ENCODE data around the gene ARID1B.

ARID1B gene

GRCh38 chr6:157168471-157168870, 391.3 kb downstream of the ARID1B start:
- TF ChIP-seq CTCF (IDR thresholded peaks at IDR 0.05; ENCODE audit: control insufficient read depth, insufficient read depth, low read depth, low read length, missing control alignments), result no peak
- H3K4me3 ChIP-seq (ENCODE audit: control insufficient read depth, low read depth, low read length), result no peak overlapping the region
- no peak for DNase-seq (ENCODE audit: low read depth)

GRCh38 chr6:157169226-157169625, 392.0 kb downstream of the ARID1B start:
- no peak for DNase-seq (ENCODE audit: low read depth)
- no peak overlapping the region for H3K4me3 ChIP-seq (ENCODE audit: control insufficient read depth, low read depth, low read length)
- no peak for TF ChIP-seq CTCF (IDR thresholded peaks at IDR 0.05; ENCODE audit: control insufficient read depth, insufficient read depth, low read depth, low read length, missing control alignments)

GRCh38 chr6:157169656-157170055, 392.5 kb downstream of the ARID1B start:
- H3K4me3 ChIP-seq (ENCODE audit: control insufficient read depth, low read depth, low read length), result no peak overlapping the region
- DNase-seq (ENCODE audit: low read depth), result no peak
- no peak for TF ChIP-seq CTCF (IDR thresholded peaks at IDR 0.05; ENCODE audit: control insufficient read depth, insufficient read depth, low read depth, low read length, missing control alignments)

GRCh38 chr6:157170535-157170934, 393.4 kb downstream of the ARID1B start:
- DNase-seq (ENCODE audit: low read depth), result no peak
- H3K4me3 ChIP-seq (ENCODE audit: control insufficient read depth, low read depth, low read length), result no peak overlapping the region
- TF ChIP-seq CTCF (IDR thresholded peaks at IDR 0.05; ENCODE audit: control insufficient read depth, insufficient read depth, low read depth, low read length, missing control alignments), result no peak

- no peak for TF ChIP-seq CTCF (IDR thresholded peaks at IDR 0.05; ENCODE audit: control insufficient read depth, insufficient read depth, low read depth, low read length, missing control alignments)
- no peak for DNase-seq (ENCODE audit: low read depth)
- H3K4me3 ChIP-seq (ENCODE audit: control insufficient read depth, low read depth, low read length), result no peak overlapping the region
These were observed 394.6 kb downstream of the ARID1B start for GRCh38 chr6:157171801-157172200.

- no peak for DNase-seq (ENCODE audit: low read depth)
- no peak overlapping the region for H3K4me3 ChIP-seq (ENCODE audit: control insufficient read depth, low read depth, low read length)
- no peak for TF ChIP-seq CTCF (IDR thresholded peaks at IDR 0.05; ENCODE audit: control insufficient read depth, insufficient read depth, low read depth, low read length, missing control alignments)
These were observed 395.1 kb downstream of the ARID1B start for GRCh38 chr6:157172231-157172701.
